ENCODE measurements around the gene LCORL.

DNA sequence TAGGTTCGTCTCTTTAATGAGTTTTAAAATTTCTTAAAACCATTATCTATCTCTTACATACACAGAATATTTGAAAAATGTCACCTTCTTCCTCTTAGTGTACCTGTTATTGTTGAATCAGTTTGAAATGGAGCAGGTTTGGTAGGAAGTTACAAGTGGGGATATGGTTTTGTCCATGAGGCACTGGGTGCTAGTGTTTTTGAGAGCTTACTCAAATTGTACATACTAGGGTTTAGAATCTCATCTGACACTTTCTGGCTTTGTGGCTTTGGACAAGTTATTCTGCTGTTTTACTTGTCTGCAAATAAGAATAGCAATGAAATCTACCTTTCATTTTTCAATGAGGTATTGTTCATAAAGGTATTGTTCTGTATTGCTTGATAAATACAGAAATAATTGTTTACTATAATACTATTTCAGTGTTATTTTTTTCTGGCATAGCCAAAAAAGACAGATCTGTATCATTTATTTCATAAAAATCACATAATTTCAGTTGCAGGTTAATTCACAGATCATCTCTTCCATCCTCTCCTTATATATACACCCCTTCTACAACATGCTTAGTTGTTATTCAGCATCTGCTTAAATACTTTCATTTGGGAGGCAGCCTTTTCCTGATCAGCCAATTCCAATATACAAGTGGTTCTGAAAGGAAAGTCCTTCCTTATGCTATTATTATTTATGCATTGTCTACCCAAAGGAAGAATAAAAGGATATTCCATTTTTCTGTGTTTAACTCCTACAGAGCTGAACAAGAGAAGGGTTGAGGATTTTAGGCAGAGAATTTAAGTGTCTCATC, 197.5 kb downstream of the LCORL start:
- TF ChIP-seq, protein P1, sequence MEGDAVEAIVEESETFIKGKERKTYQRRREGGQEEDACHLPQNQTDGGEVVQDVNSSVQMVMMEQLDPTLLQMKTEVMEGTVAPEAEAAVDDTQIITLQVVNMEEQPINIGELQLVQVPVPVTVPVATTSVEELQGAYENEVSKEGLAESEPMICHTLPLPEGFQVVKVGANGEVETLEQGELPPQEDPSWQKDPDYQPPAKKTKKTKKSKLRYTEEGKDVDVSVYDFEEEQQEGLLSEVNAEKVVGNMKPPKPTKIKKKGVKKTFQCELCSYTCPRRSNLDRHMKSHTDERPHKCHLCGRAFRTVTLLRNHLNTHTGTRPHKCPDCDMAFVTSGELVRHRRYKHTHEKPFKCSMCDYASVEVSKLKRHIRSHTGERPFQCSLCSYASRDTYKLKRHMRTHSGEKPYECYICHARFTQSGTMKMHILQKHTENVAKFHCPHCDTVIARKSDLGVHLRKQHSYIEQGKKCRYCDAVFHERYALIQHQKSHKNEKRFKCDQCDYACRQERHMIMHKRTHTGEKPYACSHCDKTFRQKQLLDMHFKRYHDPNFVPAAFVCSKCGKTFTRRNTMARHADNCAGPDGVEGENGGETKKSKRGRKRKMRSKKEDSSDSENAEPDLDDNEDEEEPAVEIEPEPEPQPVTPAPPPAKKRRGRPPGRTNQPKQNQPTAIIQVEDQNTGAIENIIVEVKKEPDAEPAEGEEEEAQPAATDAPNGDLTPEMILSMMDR (IDR thresholded peaks at IDR 0.05; ENCODE audit: insufficient read depth, low read length), result no peak
- TF ChIP-seq SPI1 (IDR thresholded peaks at IDR 0.05; ENCODE audit: borderline replicate concordance, low read depth) (no peak), POLR2AphosphoS5 (IDR thresholded peaks at IDR 0.05; ENCODE audit: low read depth) (no peak), GABPA (IDR thresholded peaks at IDR 0.05; ENCODE audit: low read depth) (no peak)
